ENCODE results near the gene TBC1D8. TPM values are rescaled to one million over a fixed set of nuclear protein-coding genes. Genes with fewer than 3 reads are reported as not detected.

TBC1D8 gene
- total RNA-seq, 1 experiment from 2014 or later = 48.1 TPM

GRCh38 chr2:100998235-100998573 lies 153.0 kb downstream of the TBC1D8 start:
- Mint-ChIP-seq H3K27ac (ENCODE audit: low read depth, unreplicated experiment) (no peak overlapping the region), H3K36me3 (ENCODE audit: insufficient read depth, unreplicated experiment) (peaks cover 21% of the 10 kb centered on the region), H3K9me3 (ENCODE audit: unreplicated experiment) (no peaks in the 10 kb centered on the region), H3K4me3 (ENCODE audit: unreplicated experiment) (no peak overlapping the region), H3K27me3 (ENCODE audit: insufficient read depth, unreplicated experiment) (no peaks in the 10 kb centered on the region), H3K4me1 (ENCODE audit: insufficient read depth, unreplicated experiment) (peaks cover 5% of the 10 kb centered on the region)
- ChIA-PET POLR2A (interaction anchor here (0.8 kb wide), 1 partner anchor 364 kb away, joined by 3 read pairs; no protein-coding TSS in a partner anchor), CTCF (interaction anchor here (0.6 kb wide), 1 partner anchor 207 kb away, joined by 4 read pairs; no protein-coding TSS in a partner anchor)
- intact Hi-C loops (cut with micrococcal nuclease) = no loop called here
- no TSS peak for BruUV-seq (replicated peaks)
- TF ChIP-seq CTCF (IDR thresholded peaks at IDR 0.05; ENCODE audit: unreplicated experiment) = no peak
- no peak for DNase-seq (ENCODE audit: unreplicated experiment)

GRCh38 chr2:100997509-100998234 lies 153.5 kb downstream of the TBC1D8 start:
- no peak overlapping the region for H3K4me3 Mint-ChIP-seq (ENCODE audit: unreplicated experiment)
- no peak for DNase-seq (ENCODE audit: unreplicated experiment)
- H3K9me3 Mint-ChIP-seq (ENCODE audit: unreplicated experiment) = no peaks in the 10 kb centered on the region
- H3K27ac Mint-ChIP-seq (ENCODE audit: low read depth, unreplicated experiment) = no peak overlapping the region
- H3K4me1 Mint-ChIP-seq (ENCODE audit: insufficient read depth, unreplicated experiment) = peaks cover 5% of the 10 kb centered on the region
- no TSS peak for BruUV-seq (replicated peaks)
- ChIA-PET POLR2A (no interaction called here), CTCF (no interaction called here)
- no peak for TF ChIP-seq CTCF (IDR thresholded peaks at IDR 0.05; ENCODE audit: unreplicated experiment)
- intact Hi-C loops (cut with micrococcal nuclease) = no loop called here
- no peaks in the 10 kb centered on the region for H3K27me3 Mint-ChIP-seq (ENCODE audit: insufficient read depth, unreplicated experiment)
- peaks cover 16% of the 10 kb centered on the region for H3K36me3 Mint-ChIP-seq (ENCODE audit: insufficient read depth, unreplicated experiment)

GRCh38 chr2:100995309-100996075 lies 155.7 kb downstream of the TBC1D8 start:
- Mint-ChIP-seq H3K27ac (ENCODE audit: low read depth, unreplicated experiment) (no peak overlapping the region), H3K36me3 (ENCODE audit: insufficient read depth, unreplicated experiment) (peaks cover 10% of the 10 kb centered on the region), H3K4me3 (ENCODE audit: unreplicated experiment) (no peak overlapping the region), H3K9me3 (ENCODE audit: unreplicated experiment) (no peaks in the 10 kb centered on the region), H3K4me1 (ENCODE audit: insufficient read depth, unreplicated experiment) (no peaks in the 10 kb centered on the region), H3K27me3 (ENCODE audit: insufficient read depth, unreplicated experiment) (no peaks in the 10 kb centered on the region)
- ChIA-PET CTCF (interaction anchor here (0.7 to 1.5 kb wide), 3 partner anchors 250 to 388 kb away, joined by 3 to 4 read pairs (median 3); no protein-coding TSS in a partner anchor), POLR2A (interaction anchor here (0.6 kb wide), 1 partner anchor 175 kb away, joined by 3 read pairs; the partner anchor contains the start of gene NPAS2)
- BruUV-seq (replicated peaks) = no TSS peak
- DNase-seq (ENCODE audit: unreplicated experiment) = no peak
- no peak for TF ChIP-seq CTCF (IDR thresholded peaks at IDR 0.05; ENCODE audit: unreplicated experiment)
- intact Hi-C loops (cut with micrococcal nuclease) = no loop called here

- DNase-seq (ENCODE audit: unreplicated experiment) = no peak
- Mint-ChIP-seq H3K36me3 (ENCODE audit: insufficient read depth, unreplicated experiment) (peaks cover 14% of the 10 kb centered on the region), H3K4me1 (ENCODE audit: insufficient read depth, unreplicated experiment) (no peaks in the 10 kb centered on the region), H3K9me3 (ENCODE audit: unreplicated experiment) (no peaks in the 10 kb centered on the region), H3K27me3 (ENCODE audit: insufficient read depth, unreplicated experiment) (no peaks in the 10 kb centered on the region), H3K27ac (ENCODE audit: low read depth, unreplicated experiment) (no peak overlapping the region), H3K4me3 (ENCODE audit: unreplicated experiment) (no peak overlapping the region)
- CTCF ChIA-PET = interaction anchor here (0.9 to 1.0 kb wide), 2 partner anchors 382 to 387 kb away, joined by 3 read pairs; no protein-coding TSS in a partner anchor
- TF ChIP-seq CTCF (IDR thresholded peaks at IDR 0.05; ENCODE audit: unreplicated experiment) = no peak
- intact Hi-C loops (cut with micrococcal nuclease) = no loop called here
- no TSS peak for BruUV-seq (replicated peaks)
- POLR2A ChIA-PET = no interaction called here
Observed at GRCh38 chr2:100993294-100993693, 157.9 kb downstream of the TBC1D8 start.
